Measurements from ENCODE around the gene CCDC78.
A peak's percentile ranks its signal among the peaks of the same experiment; 100 is the strongest.
"Not testable (repeated sequence)": the region's sequence is repeated elsewhere in the genome, so short reads cannot be mapped to it uniquely, and the experiment has no call there.

The CCDC78 gene

GRCh38 chr16:760545-761343, 34.5 kb upstream of the CCDC78 start, which contains the start of gene MSLN:
Gene MSLN (plus strand): TSS chr16:760734. CDS start chr16:762681, 1,947 bp downstream.
- DNase-seq, result no peak

- no peak for DNase-seq
These were observed 33.8 kb upstream of the CCDC78 start for GRCh38 chr16:760065-760464.

DNA sequence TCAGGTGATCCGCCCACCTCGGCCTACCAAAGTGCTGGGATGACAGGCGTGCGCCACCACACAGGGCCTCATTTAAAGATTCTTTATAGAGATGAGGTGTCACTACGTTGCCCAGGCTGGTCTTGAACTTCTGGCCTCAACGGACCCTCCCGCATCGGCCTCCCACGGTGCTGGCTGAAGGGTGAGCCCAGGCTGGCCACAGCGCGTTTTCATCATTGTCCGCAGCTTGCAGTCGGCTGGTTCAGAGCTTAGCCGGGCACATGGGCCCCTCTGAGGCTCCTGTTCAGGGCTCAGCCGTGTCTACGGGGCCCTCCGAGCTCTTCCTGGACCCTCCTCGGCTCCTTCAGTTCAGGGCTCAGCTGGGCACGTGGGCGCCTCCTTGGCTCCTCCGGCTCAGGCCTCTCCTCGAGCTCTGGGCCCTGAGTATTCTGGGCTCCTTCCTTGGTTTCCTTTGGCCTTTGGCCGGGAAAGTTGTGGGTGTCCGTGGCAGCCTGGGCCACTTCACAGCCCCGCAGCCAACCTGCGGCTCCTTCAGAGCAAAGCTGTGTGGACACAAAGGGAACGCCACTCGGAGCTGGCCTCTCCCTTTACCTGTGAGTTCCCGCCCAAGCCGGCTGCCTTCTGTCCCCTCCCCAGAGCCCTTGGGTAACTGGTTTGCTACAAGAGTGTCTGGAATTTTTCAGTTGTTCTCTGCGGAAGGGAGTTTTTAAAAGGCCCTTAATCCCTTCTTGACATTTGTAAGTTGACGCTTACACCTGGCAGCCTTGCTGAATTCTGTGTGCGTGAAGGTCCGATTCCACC, 33.1 kb upstream of the CCDC78 start:
- no peak for DNase-seq

DNA sequence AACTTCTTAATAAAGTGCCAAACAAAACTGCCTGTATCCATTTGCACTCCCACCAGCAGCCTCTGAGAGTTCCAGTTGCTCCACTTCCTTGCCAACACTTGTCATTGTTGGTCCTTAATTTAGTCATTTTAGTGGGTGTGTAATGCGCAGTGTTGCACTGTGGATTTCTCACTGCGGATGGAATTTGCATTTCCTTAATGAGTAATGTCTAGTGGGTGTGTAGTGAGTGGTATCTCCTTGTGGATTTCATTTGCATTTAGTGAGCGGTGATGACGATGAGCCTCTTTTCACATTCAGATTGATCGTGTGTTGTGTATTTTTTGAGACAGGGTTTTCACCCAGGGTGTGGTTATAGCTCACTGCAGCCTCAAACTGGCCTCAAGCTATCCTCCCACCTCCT, 30.2 kb upstream of the CCDC78 start:
- DNase-seq, result no peak

DNA sequence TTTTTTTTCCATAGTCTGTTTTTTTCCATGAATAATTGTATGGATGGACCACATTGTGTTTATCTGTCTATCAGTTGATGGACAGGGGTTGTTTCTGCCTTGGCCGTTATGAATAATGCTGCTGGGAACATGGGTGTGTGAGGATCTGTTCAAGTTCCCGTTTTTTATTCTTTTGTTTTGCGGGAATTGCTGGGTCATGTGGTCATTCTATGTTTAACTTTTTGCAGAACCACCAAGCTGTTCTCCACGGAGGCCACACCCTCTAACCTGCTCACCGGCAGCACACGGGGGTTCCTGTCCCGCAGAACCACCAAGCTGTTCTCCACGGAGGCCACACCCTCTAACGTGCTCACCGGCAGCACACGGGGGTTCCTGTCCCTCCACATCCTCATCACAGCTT, 28.4 kb upstream of the CCDC78 start:
- no peak for DNase-seq

- DNase-seq, result not testable (repeated sequence)
These were observed 27.9 kb upstream of the CCDC78 start for GRCh38 chr16:754121-754607.

DNA sequence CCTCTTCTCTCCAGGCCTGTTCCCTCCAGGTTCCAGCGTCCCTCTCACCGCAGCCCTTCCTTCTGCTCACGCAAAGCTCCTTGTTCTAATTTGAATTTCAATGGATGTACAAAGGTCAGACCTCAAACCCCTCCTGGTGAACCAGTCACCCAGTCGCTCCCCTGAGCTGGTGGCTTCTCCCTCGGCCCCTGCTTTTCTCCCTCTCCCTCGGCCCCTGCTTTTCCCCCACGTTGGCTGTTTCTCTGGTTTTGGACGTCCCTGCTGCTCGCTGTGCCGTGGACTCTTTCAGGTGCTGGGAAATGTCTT, 25.7 kb upstream of the CCDC78 start:
- no peak for DNase-seq

GRCh38 chr16:751152-752006, 25.1 kb upstream of the CCDC78 start:
- no peak for DNase-seq

DNA sequence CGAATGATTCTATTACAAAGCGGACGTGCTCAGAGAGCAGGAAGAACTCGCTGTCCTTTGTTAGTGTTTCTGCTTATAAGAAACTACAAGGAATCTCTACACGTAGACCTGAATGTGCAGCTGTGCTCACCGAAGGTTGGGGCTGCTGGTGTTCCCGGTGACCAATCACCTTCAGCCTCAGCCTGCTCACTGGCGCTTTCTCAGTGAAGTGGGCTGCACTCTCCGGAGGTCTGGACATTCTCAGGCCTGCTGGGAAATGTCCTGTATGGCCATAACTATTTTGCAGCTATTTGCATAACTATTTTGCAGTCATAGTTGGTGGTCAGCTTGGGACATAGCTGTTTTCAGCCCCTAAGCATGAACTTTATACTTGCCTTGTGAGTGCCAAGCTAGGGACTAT, 24.2 kb upstream of the CCDC78 start:
- DNase-seq, result no peak

DNA sequence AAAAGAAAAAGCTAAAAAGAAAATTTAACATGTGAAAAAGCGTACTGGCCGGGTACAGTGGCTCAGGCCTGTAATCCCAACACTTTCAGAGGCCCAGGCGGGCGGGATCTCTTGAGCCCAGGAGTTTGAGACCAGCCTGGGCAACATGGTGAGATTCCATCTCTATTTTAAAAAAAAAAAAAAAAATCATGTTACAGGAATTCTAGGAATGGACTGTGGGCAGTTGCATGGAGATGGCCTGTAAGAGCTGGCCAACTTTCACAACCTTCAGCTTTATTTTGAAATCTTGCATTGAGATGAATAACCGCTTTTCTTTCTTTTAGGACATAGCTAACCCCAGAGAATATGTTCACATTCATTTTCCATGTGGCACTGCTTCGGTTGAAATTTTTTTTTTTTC, 22.8 kb upstream of the CCDC78 start:
- DNase-seq, result no peak

DNA sequence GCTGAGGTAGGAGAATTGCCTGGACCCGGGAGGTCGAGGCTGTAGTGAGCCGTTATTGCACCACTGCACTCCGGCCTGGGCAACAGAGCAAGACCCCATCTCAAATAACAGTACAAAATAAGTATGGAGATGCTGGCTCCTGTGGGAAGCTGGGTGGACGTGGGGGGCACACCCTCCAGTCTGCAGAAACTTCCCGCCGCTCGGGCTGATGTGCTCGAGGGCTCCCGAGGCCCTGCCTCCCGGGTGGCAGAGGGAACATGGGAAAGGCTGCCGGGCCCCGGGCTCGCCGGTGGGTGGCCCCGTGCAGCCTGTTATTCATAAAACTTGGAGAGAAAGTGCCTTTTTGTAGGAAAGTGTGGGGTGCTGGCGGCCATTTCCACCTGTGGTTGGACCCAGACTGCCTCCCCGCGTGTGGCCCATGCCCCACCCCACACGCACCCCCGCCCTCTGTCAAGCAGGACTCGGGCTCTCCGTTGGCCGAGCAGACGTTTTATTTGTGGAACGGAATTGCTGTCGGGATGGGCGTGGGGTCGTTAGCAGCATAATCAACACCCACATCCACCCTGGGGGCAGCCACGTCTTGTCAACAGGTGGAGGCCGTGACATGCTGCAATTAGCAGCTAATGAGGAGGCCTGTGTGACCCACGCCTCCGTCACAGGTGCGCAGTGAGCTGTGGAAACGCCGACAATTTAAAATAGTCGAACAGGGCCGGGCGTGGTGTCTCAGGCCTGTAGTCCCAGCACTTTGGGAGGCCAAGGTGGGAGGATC, 21.9 kb upstream of the CCDC78 start:
- DNase-seq, result no peak

DNA sequence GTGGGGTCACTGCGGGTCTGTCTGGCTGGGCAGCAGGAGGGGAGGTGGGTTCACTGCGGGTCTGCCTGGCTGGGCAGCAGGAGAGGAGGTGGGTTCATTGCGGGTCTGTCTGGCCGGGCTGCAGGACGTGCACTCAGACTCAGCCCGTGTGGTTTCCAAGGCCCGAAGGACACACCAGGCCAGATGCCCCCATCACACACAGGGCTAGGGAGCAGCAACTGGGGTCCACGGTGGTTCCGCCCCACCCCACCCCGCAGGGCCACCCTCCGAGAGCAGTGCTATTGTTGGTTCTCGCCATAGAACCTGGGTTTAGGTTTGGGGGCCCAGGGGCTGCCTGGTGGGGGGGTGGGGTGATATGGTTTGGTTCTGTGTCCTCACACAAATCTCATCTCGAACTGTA, 20.4 kb upstream of the CCDC78 start:
- DNase-seq, result no peak

DNA sequence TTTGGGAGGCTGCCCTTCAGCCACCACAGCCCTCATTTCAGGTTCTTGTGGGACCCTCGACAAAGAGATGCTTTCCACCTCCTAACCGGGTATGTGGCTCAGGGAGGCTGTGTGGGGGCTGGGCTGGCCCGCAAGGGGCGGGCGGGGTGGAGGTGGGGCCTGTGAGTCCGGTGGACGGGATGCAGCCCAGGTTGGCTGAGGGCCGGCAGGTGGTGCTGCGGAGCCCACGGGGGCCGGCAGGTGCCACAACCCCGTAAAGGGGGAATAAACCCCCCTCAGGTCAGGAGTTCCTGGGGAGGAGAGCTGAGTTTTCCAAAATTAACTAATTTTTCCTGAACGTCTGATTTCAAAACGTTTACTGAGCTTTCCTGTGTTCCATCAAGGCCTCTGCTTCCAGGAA, 19.5 kb upstream of the CCDC78 start:
- no peak for DNase-seq

DNA sequence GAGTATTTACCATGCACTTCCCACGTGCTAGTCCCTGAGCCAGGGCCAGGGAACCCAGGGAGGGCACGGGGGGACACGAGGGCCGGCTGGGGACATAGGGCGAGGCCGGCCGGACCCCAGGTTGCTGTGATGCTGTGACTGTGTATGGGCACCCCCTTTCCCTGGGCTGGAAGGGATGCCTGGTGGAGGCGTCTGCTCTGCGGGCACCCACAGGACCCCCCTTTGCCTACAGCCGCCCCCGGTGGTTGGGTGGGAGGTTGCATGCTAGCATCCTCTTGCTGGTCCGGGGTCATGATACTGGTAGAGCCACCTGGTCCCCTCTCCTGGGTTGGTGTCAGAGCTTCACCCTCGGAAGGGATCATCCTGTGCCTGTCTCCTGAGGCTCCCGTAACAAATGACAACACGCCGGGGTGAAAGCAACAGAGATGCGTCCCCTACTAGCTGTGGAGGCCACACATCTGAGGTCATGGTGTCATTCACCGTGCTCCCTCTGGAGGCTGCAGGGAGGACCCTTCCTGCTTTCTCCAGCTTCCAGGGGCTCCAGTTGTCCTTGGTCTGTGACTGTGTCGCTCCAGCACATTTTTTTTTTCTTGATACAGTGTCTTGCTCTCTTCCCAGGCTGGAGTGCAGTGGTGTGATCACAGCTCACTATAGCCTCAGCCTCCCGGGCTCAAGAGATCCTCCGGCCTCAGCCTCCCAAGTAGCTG, 17.7 kb upstream of the CCDC78 start:
- no peak for DNase-seq

- DNase-seq, result not testable (repeated sequence)
These were observed 16.7 kb upstream of the CCDC78 start for GRCh38 chr16:742894-743293.

GRCh38 chr16:741986-742629, 15.9 kb upstream of the CCDC78 start:
- DNase-seq, result no peak

DNA sequence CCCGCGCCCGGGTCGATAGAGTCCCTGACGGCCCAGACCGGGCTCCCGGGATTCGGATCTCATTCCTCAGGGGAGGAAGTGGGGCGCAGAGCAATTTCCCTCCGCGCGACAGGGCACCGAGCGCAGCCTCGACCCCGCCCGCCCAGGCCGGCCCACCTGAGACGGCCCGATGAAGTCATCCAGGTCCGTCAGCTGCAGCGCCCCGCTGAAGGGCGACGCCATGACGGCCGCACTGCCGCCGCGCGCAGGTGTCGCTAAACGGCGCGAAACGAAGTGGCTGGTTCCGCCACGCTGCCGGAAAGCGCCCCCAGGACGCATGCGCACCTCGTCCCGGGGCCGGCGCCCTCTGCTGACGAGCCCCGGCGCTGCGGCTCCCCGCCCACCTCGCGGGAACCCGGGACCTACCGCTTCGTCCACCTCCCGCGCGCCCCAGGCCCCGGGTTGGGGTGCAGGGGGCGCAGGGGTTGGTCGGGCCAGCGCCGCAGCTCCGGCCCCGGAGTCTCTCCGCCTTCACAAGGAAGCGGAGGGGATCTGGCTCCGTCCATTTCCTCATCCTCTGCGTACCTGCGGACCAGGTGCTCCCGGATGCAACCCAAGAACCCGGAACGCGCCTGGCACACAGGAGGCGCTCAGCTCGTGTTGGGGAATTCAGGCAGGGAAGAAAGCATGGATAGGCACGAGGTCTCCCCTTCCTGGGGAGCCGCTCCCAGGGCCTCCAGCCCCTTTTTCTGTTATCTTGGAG, 14.7 kb upstream of the CCDC78 start, which contains the start of gene CIAO3:
TSS of gene CIAO3 (minus strand) at position 234 of the 742 bp plus-strand sequence. CDS start at position 222, 12 bp downstream.
- DNase-seq, result peak; percentile 93

DNA sequence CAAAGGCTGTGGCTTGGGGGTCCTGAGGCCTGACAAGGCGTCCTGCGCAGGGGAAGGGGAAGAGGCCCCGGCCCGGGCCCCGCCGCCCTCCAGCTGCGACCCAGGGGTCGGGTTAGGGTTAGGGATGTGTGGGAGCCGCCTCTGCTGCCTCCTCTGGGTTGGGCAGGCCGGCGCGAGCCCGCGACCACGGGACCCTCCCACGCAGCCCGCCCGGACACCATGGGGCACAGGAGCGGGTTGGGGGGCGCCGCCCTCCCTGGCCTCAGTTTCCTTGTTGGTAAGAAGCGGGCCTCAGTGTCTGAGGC, 14.2 kb upstream of the CCDC78 start:
- no peak for DNase-seq

DNA sequence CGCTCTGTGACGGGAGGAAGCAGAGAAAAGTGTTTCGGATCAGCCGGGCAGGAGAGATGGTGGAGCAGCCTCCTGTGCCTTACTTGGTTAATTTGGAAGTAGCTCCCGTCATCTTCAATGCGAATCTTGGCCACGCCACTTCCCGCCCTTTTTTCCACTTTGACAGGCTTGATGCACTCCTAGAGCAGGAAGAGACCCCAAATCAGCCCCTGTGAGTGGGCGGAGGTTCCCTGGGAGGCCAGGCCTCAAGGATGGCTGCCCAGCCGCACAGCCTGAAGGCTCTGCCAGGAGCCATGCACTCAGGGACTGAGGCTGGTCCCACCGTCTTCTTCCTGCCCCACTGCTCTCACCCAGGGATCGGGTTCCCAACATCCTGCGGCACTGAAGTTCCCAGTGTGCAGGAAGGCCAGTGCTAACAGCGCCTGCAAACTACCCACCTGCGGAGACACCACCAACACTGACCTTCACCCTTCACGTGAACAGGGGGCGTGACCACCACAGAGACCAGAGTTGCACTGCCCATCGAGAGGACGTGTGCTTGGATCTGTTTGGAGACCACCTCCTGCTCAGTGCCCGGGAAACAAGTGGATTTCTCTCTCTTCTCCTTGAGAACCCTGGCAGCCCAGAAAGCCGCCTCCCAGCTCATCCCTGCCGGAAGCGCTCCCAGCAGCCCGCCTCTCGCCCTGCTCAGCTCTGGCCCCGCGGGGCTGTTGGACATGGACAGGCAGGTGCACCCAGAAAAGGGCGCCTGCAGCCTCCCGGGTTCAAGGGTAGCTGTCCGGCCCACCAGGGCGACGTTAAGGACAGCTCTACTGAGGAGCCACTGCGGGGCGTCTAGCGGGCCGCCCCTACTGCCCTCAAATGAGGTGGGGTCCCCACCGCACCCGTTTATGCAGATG, 13.6 kb upstream of the CCDC78 start:
- DNase-seq, result peak; percentile 28

Data from femur (tissue), 1 donor.